Heart left ventricle (tissue), 13 donors: Measurements from ENCODE around the gene TMEM163.

Source experiments
- CTCF ChIP-seq, 12 donors: fragments of 200-600 bp; sonication (generic) in 4 of 12; IDR thresholded peaks; one replicate each; pipeline versions ENCODE4 v1.5.0 to v1.8.0; 2018 to 2022; ENCODE audit warnings: antibody characterized with exemption in 12 of 12, mild to moderate bottlenecking in 5 of 12
- POLR2A ChIP-seq, 2 donors: fragments of 450-650 bp; IDR thresholded peaks; one replicate each; pipeline ENCODE4 v1.6.1; 2017; ENCODE audit warnings: antibody characterized with exemption in 2 of 2, mild to moderate bottlenecking in 2 of 2, moderate library complexity in 2 of 2
- donor health status: ischemic (EF 13 %, LVEDD 7.1; RV severe dilation, severe dysfunction).
- donor health status: DM: no; HTN: yes; CAD: no.
- donor health status: DM: no; HTN: no; CAD: no.
- donor health status: ischemic (EF 25% LVEDD 6.9; RV normal size, moderate dysfunction).
- donor health status: ischemic (EF 25% LVEDD 5.7; RV mildly dilated, moderate dysfunction).
- donor health status: ischemic (EF 35%, LVEDD 5.7; RV mildly dilated, moderate dysfunction).
- donor health status: nonischemic (EF 11% LVEDD 7.7; RV severe dilation, severe dysfunction).
- donor health status: DM: yes; HTN: yes; CAD: no.
- donor health status: PGD.
- donor health status: ischemic (EF 29% LVEDD 5.4; RV normal size, mild dysfunction).
- donor health status: nonischemic (EF 23%, LVEDD 6.1; RV moderate dilation, normal function).

GRCh38 chr2:134454426-134454825 lies 264.4 kb downstream of the TMEM163 start:
- TF ChIP-seq POLR2A (IDR thresholded peaks at IDR 0.05) (no peak), CTCF (IDR thresholded peaks at IDR 0.05) (no peak)
